Measurements from ENCODE around the gene ZNF546. TPM values are rescaled to one million over a fixed set of nuclear protein-coding genes. Genes with fewer than 3 reads are reported as not detected.

Gene ZNF546
- total RNA-seq, 6 experiments from 2014 or later, result 1.8 to 2.7 (median 2.2) TPM

GRCh38 chr19:39998501-39998900, 1.6 kb downstream of the ZNF546 start:
- Mint-ChIP-seq H3K9me3 (peaks cover 8% of the 10 kb centered on the region), H3K27ac (peak overlapping the region; percentile 97), H3K4me3 (peak overlapping the region; percentile 95), H3K36me3 (ENCODE audit: low read depth) (peaks cover 15% of the 10 kb centered on the region), H3K4me1 (ENCODE audit: low read depth) (peaks cover 32% of the 10 kb centered on the region), H3K27me3 (ENCODE audit: insufficient read depth) (no peaks in the 10 kb centered on the region)
- peak; percentile 35 for DNase-seq
- TF ChIP-seq, protein P1, sequence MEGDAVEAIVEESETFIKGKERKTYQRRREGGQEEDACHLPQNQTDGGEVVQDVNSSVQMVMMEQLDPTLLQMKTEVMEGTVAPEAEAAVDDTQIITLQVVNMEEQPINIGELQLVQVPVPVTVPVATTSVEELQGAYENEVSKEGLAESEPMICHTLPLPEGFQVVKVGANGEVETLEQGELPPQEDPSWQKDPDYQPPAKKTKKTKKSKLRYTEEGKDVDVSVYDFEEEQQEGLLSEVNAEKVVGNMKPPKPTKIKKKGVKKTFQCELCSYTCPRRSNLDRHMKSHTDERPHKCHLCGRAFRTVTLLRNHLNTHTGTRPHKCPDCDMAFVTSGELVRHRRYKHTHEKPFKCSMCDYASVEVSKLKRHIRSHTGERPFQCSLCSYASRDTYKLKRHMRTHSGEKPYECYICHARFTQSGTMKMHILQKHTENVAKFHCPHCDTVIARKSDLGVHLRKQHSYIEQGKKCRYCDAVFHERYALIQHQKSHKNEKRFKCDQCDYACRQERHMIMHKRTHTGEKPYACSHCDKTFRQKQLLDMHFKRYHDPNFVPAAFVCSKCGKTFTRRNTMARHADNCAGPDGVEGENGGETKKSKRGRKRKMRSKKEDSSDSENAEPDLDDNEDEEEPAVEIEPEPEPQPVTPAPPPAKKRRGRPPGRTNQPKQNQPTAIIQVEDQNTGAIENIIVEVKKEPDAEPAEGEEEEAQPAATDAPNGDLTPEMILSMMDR (IDR thresholded peaks at IDR 0.05), result no peak

DNA sequence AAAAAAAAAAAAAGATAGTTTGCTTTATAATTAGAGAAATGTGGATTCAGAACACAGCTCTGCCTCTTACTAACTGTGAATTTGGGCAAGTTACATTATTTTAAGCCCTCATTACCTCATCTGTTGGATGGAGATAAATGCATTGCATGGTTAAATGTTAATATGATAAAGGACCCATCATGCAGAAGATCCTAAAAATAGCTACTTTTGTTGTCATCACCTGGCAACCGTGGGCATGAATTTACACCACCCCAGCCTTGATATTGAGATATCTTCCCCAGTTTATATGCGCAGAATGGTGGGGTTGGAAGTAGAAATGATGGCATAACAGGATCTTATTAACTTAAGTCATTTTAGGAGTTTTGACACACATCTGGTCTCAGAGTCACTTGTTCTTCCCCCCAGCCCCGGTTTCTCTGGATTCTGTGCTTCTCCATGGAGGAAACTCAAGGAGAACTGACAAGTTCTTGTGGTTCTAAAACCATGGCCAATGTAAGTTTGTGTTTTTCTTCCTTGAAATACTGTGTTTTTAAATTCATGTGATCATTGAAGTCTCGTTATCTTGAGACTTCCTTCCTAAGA, 8.9 kb downstream of the ZNF546 start:
- Mint-ChIP-seq H3K36me3 (ENCODE audit: low read depth) (peaks cover 41% of the 10 kb centered on the region), H3K4me1 (ENCODE audit: low read depth) (peaks cover 23% of the 10 kb centered on the region), H3K27ac (peak overlapping the region; percentile 93), H3K9me3 (peaks cover 24% of the 10 kb centered on the region), H3K27me3 (ENCODE audit: insufficient read depth) (no peaks in the 10 kb centered on the region; the same call in 1 of the 2 replicates), H3K4me3 (peak overlapping the region; percentile 4; the same call in 1 of the 2 replicates)
- TF ChIP-seq, protein P1 (IDR thresholded peaks at IDR 0.05), result no peak
- DNase-seq, result no peak

GRCh38 chr19:40006273-40006691, 9.4 kb downstream of the ZNF546 start:
- TF ChIP-seq, protein P1 (IDR thresholded peaks at IDR 0.05), result no peak
- peak; percentile 86 for DNase-seq
- peaks cover 23% of the 10 kb centered on the region for H3K4me1 Mint-ChIP-seq (ENCODE audit: low read depth)
- H3K4me3 Mint-ChIP-seq, result peak overlapping the region; percentile 4; the same call in 1 of the 2 replicates
- peak overlapping the region; percentile 93 for H3K27ac Mint-ChIP-seq
- H3K36me3 Mint-ChIP-seq (ENCODE audit: low read depth), result peaks cover 44% of the 10 kb centered on the region
- no peaks in the 10 kb centered on the region; the same call in 1 of the 2 replicates for H3K27me3 Mint-ChIP-seq (ENCODE audit: insufficient read depth)
- peaks cover 28% of the 10 kb centered on the region for H3K9me3 Mint-ChIP-seq

DNA sequence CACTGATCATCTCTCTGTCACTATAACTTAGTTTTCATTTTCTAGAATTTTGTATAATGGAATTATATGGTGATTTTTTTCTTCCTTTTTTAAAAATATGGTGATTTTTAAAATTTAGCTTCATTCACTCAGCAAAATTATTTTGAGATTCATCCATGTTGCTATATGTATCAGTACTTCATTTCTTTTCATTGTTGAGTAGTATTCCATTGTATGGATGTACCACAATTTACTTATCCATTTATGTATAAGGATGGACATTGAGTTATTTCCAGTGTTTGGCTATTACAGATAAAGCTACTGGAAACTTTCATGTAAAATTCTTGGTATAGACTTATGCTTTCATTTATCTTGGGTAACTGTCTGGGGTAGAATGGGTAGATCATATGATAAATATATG, 12.8 kb downstream of the ZNF546 start:
- H3K27me3 Mint-ChIP-seq (ENCODE audit: insufficient read depth), result no peaks in the 10 kb centered on the region; the same call in 1 of the 2 replicates
- no peak overlapping the region for H3K4me3 Mint-ChIP-seq
- H3K27ac Mint-ChIP-seq, result no peak overlapping the region
- DNase-seq, result no peak
- peaks cover 78% of the 10 kb centered on the region for H3K36me3 Mint-ChIP-seq (ENCODE audit: low read depth)
- peaks cover 23% of the 10 kb centered on the region for H3K4me1 Mint-ChIP-seq (ENCODE audit: low read depth)
- TF ChIP-seq, protein P1 (IDR thresholded peaks at IDR 0.05), result no peak
- peaks cover 62% of the 10 kb centered on the region for H3K9me3 Mint-ChIP-seq

GRCh38 chr19:40013991-40014390, 17.1 kb downstream of the ZNF546 start:
- DNase-seq, result no peak
- TF ChIP-seq, protein P1 (IDR thresholded peaks at IDR 0.05), result no peak
- no peaks in the 10 kb centered on the region for H3K27me3 Mint-ChIP-seq (ENCODE audit: insufficient read depth)
- H3K9me3 Mint-ChIP-seq, result peaks cover 94% of the 10 kb centered on the region
- no peak overlapping the region for H3K27ac Mint-ChIP-seq
- H3K4me1 Mint-ChIP-seq (ENCODE audit: low read depth), result no peaks in the 10 kb centered on the region
- H3K4me3 Mint-ChIP-seq, result no peak overlapping the region
- H3K36me3 Mint-ChIP-seq (ENCODE audit: low read depth), result peaks cover 74% of the 10 kb centered on the region
